ENCODE data around the gene LSR. TPM values are rescaled to one million over a fixed set of nuclear protein-coding genes. Genes with fewer than 3 reads are reported as not detected.

The LSR gene
- total and polyA plus RNA-seq, 12 donors = 3.2 to 10.4 (median 5.2) TPM

- Histone ChIP-seq H3K4me1 (peaks cover 4 to 41% (median 26%) of the 10 kb centered on the region in 9 donors), H3K27ac (no peak overlapping the region), H3K9me3 (no peaks in the 10 kb centered on the region), H3K4me3 (no peak overlapping the region), H3K36me3 (no peaks in the 10 kb centered on the region), H3K27me3 (no peaks in the 10 kb centered on the region)
- intact Hi-C loops (cut with DNase I) = loop anchor here in 1 of 10 donors (10.0 kb wide), 1 partner anchor 287 kb away; no protein-coding TSS in a partner anchor
- 74 to 83% methylated on average over 12 of the region's 12 CpGs for WGBS, 2 donors
- ATAC-seq (peak in 1 of 8 donors; percentile 2), DNase-seq (no peak)
- TF ChIP-seq CTCF (IDR thresholded peaks at IDR 0.05) = no peak
Measured at GRCh38 chr19:35261356-35262100, 12.7 kb downstream of the LSR start.

- TF ChIP-seq CTCF (IDR thresholded peaks at IDR 0.05) = no peak
- peak in 3 of 8 donors; percentile 12 to 21 (median 19) for ATAC-seq
- no peak for DNase-seq
- intact Hi-C loops (cut with DNase I) = loop anchor here in 1 of 10 donors (10.0 kb wide), 1 partner anchor 287 kb away; no protein-coding TSS in a partner anchor
- 70 to 73% methylated on average over 17 of the region's 17 CpGs for WGBS, 2 donors
- Histone ChIP-seq H3K36me3 (no peaks in the 10 kb centered on the region), H3K27ac (no peak overlapping the region), H3K4me3 (no peak overlapping the region), H3K27me3 (no peaks in the 10 kb centered on the region), H3K4me1 (peaks cover 6 to 48% (median 33%) of the 10 kb centered on the region in 9 donors), H3K9me3 (no peaks in the 10 kb centered on the region)
Measured at GRCh38 chr19:35262101-35262761, 13.4 kb downstream of the LSR start.

- intact Hi-C loops (cut with DNase I) = loop anchor here in 6 of 10 donors (5.0 to 10.0 kb wide), 4 partner anchors 107 to 290 kb away; partner anchors contain the start of genes FXYD7 (in 3 of the 6), FXYD1 (in 2 of the 6) and LGI4 (in 2 of the 6)
- WGBS, 2 donors = 68 to 73% methylated on average over 7 of the region's 7 CpGs
- no peak overlapping the region for H3K4me3 ChIP-seq
- DNase-seq (no peak), ATAC-seq (no peak)
- no peak for TF ChIP-seq CTCF (IDR thresholded peaks at IDR 0.05)
- H3K4me1 ChIP-seq = peaks cover 6 to 49% (median 34%) of the 10 kb centered on the region in 9 donors
- no peaks in the 10 kb centered on the region for H3K36me3 ChIP-seq
- no peaks in the 10 kb centered on the region for H3K27me3 ChIP-seq
- H3K27ac ChIP-seq = peak overlapping the region in 6 of 10 donors; percentile 7 to 55 (median 16)
- H3K9me3 ChIP-seq = no peaks in the 10 kb centered on the region
Measured at GRCh38 chr19:35264268-35265125, 15.7 kb downstream of the LSR start.

All from heart right ventricle (tissue), 16 donors.